Measurements from ENCODE around the gene MACC1. TPM values are rescaled to one million over a fixed set of nuclear protein-coding genes. Genes with fewer than 3 reads are reported as not detected.
A peak's percentile ranks its signal among the peaks of the same experiment; 100 is the strongest.

Gene MACC1
- total RNA-seq, 1 experiment from 2014 or later, result 7.9 TPM

DNA sequence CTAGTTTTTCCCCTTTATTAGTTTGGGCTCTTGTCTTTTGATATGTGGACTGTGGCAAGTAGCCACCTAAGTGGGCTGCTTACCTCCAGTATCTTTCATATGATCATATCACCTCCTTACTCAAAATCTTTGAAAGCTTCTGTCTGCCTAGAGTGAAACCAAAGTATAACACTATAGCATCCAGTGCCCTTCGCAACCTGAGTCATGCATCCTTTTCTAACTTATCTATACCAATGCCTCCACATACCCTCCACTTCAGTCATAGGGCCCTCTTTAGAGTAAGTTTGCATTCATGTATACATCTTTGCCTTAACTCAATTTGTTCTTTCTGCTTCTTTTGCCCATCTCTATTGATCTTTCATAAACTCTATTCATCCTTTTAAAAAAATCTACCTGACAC is 15.7 kb upstream of the MACC1 start:
- Histone ChIP-seq H3K27ac (ENCODE audit: low read length) (no peak overlapping the region), H4K20me1 (ENCODE audit: low read length) (no peaks in the 10 kb centered on the region), H3K4me1 (ENCODE audit: insufficient read depth, low read length) (peaks cover 26% of the 10 kb centered on the region), H3K9me3 (ENCODE audit: low read length) (no peaks in the 10 kb centered on the region), H3K9ac (ENCODE audit: low read length) (no peak overlapping the region), H3K9me2 (replicated peaks; ENCODE audit: low read length) (no peaks in the 10 kb centered on the region), H3K27me3 (ENCODE audit: low read length) (no peaks in the 10 kb centered on the region), H3K79me2 (ENCODE audit: low read length) (no peaks in the 10 kb centered on the region), H3K4me3 (ENCODE audit: low read length) (no peak overlapping the region), H3K4me2 (ENCODE audit: low read length) (no peak overlapping the region), H2AFZ (ENCODE audit: low read length) (no peak overlapping the region), H3K36me3 (ENCODE audit: low read depth, low read length) (no peaks in the 10 kb centered on the region), H3F3A (ENCODE audit: low read length, unreplicated experiment) (no peaks in the 10 kb centered on the region)
- intact Hi-C loops (cut with micrococcal nuclease), result no loop called here
- no peak for TF ChIP-seq EZH2 (IDR thresholded peaks at IDR 0.05; ENCODE audit: low read length, unreplicated experiment)
- TF ChIP-seq, protein P1, sequence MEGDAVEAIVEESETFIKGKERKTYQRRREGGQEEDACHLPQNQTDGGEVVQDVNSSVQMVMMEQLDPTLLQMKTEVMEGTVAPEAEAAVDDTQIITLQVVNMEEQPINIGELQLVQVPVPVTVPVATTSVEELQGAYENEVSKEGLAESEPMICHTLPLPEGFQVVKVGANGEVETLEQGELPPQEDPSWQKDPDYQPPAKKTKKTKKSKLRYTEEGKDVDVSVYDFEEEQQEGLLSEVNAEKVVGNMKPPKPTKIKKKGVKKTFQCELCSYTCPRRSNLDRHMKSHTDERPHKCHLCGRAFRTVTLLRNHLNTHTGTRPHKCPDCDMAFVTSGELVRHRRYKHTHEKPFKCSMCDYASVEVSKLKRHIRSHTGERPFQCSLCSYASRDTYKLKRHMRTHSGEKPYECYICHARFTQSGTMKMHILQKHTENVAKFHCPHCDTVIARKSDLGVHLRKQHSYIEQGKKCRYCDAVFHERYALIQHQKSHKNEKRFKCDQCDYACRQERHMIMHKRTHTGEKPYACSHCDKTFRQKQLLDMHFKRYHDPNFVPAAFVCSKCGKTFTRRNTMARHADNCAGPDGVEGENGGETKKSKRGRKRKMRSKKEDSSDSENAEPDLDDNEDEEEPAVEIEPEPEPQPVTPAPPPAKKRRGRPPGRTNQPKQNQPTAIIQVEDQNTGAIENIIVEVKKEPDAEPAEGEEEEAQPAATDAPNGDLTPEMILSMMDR (conservative IDR thresholded peaks at IDR 0.05; ENCODE audit: low read depth, low read length), result no peak
- TF ChIP-seq EZH2phosphoT487 (IDR thresholded peaks at IDR 0.05; ENCODE audit: borderline replicate concordance, low read length), result no peak
- BruUV-seq (replicated peaks), result no TSS peak
- ChIA-PET POLR2A (ENCODE audit: unreplicated experiment) (no interaction called here), CTCF (no interaction called here)
- ATAC-seq (no peak), DNase-seq (no peak)

DNA sequence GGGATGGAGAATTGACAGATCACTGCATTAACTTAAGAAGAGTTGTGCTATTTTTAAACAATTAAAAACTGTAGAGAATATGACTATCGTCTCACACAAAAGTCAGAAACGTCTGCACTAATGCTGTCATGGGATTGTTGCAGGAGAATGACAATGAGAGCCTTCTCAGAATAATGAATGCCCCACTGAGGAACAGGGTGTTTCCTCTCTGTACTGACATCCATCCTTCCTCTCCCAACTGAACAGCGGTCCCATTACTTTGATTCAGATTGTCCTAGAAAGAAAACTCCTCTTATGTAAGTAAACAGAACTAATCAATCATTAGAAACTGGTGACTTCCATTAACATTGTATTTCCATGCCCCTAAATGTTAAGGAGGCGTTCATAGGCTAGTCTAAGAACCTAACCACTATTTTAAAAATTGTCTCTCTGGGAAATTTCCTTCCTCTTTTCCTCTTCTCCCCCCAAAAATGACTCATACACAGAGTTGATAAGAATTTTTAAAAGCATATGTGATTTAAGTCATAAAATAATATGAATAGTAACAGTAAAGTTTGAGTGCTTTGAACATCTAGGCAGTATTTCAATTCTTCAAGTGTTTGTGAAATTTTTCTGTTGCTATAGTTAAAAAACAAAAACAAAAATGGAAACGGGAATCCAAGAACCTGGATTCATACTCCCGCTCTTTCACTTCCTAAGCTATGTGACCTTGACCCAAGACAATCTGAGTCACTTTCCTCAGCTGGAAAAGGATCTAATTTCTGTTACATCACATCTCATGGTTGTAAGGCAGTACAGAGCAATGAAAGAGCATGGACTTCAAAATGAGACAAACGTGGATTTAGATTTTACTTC is 12.7 kb upstream of the MACC1 start:
- Histone ChIP-seq H3K27ac (ENCODE audit: low read length) (peak overlapping the region; percentile 53), H2AFZ (ENCODE audit: low read length) (no peak overlapping the region), H3K9me2 (replicated peaks; ENCODE audit: low read length) (no peaks in the 10 kb centered on the region), H3K4me3 (ENCODE audit: low read length) (no peak overlapping the region), H4K20me1 (ENCODE audit: low read length) (no peaks in the 10 kb centered on the region), H3K27me3 (ENCODE audit: low read length) (no peaks in the 10 kb centered on the region), H3K9me3 (ENCODE audit: low read length) (no peaks in the 10 kb centered on the region), H3K79me2 (ENCODE audit: low read length) (no peaks in the 10 kb centered on the region), H3K4me1 (ENCODE audit: insufficient read depth, low read length) (peaks cover 13% of the 10 kb centered on the region), H3K36me3 (ENCODE audit: low read depth, low read length) (no peaks in the 10 kb centered on the region), H3F3A (ENCODE audit: low read length, unreplicated experiment) (no peaks in the 10 kb centered on the region), H3K9ac (ENCODE audit: low read length) (no peak overlapping the region), H3K4me2 (ENCODE audit: low read length) (peak overlapping the region; percentile 23; the same call in 1 of the 2 replicates)
- no peak for TF ChIP-seq EZH2 (IDR thresholded peaks at IDR 0.05; ENCODE audit: low read length, unreplicated experiment)
- TF ChIP-seq EZH2phosphoT487 (IDR thresholded peaks at IDR 0.05; ENCODE audit: borderline replicate concordance, low read length), result no peak
- TF ChIP-seq, protein P1 (conservative IDR thresholded peaks at IDR 0.05; ENCODE audit: low read depth, low read length), result no peak
- BruUV-seq (replicated peaks), result no TSS peak
- ChIA-PET CTCF (no interaction called here), POLR2A (ENCODE audit: unreplicated experiment) (interaction anchor here (0.7 kb wide), 1 partner anchor 1694 kb away, joined by 3 read pairs; no protein-coding TSS in a partner anchor)
- ATAC-seq, result peak; percentile 74
- intact Hi-C loops (cut with micrococcal nuclease), result no loop called here
- peak; percentile 66 for DNase-seq

DNA sequence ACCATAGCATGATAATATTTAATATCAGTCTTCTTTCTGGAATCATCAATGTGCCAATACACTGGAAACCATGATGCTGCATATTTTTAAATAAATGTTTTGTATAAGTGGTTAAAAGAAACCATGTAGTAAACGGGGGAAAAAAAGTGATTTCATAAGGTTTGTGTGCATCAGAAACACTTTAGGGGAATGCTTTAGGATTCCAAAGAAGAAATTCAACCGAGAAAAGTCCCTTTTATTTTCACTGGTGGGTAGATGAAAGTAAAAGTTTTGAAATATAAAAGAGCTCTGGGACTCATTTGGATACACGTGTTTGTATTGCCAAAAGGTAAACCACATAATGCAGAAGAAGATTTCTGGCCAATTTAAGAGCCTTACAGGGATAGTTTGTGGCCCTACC is 11.9 kb upstream of the MACC1 start:
- Histone ChIP-seq H3K4me3 (ENCODE audit: low read length) (no peak overlapping the region), H3K27ac (ENCODE audit: low read length) (peak overlapping the region; percentile 53; the same call in 1 of the 2 replicates), H2AFZ (ENCODE audit: low read length) (no peak overlapping the region), H3K4me2 (ENCODE audit: low read length) (no peak overlapping the region), H3F3A (ENCODE audit: low read length, unreplicated experiment) (no peaks in the 10 kb centered on the region), H3K9ac (ENCODE audit: low read length) (no peak overlapping the region), H3K79me2 (ENCODE audit: low read length) (no peaks in the 10 kb centered on the region), H3K27me3 (ENCODE audit: low read length) (no peaks in the 10 kb centered on the region), H4K20me1 (ENCODE audit: low read length) (no peaks in the 10 kb centered on the region), H3K9me2 (replicated peaks; ENCODE audit: low read length) (no peaks in the 10 kb centered on the region), H3K4me1 (ENCODE audit: insufficient read depth, low read length) (peaks cover 13% of the 10 kb centered on the region), H3K36me3 (ENCODE audit: low read depth, low read length) (no peaks in the 10 kb centered on the region), H3K9me3 (ENCODE audit: low read length) (no peaks in the 10 kb centered on the region)
- ChIA-PET POLR2A (ENCODE audit: unreplicated experiment) (interaction anchor here (0.7 kb wide), 1 partner anchor 1695 kb away, joined by 3 read pairs; no protein-coding TSS in a partner anchor), CTCF (no interaction called here)
- no peak for DNase-seq
- BruUV-seq (replicated peaks), result no TSS peak
- intact Hi-C loops (cut with micrococcal nuclease), result no loop called here
- no peak for TF ChIP-seq EZH2phosphoT487 (IDR thresholded peaks at IDR 0.05; ENCODE audit: borderline replicate concordance, low read length)
- TF ChIP-seq, protein P1 (conservative IDR thresholded peaks at IDR 0.05; ENCODE audit: low read depth, low read length), result no peak
- ATAC-seq, result no peak

Data from PC-3 (cell line).